Glomerular endothelial cell (primary cell): ENCODE measurements around the gene HLA-DQA1. TPM values are rescaled to one million over a fixed set of nuclear protein-coding genes. Genes with fewer than 3 reads are reported as not detected.
"Not testable (repeated sequence)": the region's sequence is repeated elsewhere in the genome, so short reads cannot be mapped to it uniquely, and the experiment has no call there.

ENCODE experiments used
- DNase-seq: peaks from one replicate; pipeline ENCODE4 v3.0.0-alpha.2; 2011; ENCODE audit warnings: low read depth, low spot score; ENCODE audit errors: extremely low read depth
- total RNA-seq: library from RNA; depleted of rRNA; stranded (reverse); fragments of >200 nt; gene quantifications from 2 replicates; pipeline ENCODE4 v1.2.3, GENCODE V29; 2015

Gene HLA-DQA1
- total RNA-seq, 1 donor from 2014 or later, result not detected

DNA sequence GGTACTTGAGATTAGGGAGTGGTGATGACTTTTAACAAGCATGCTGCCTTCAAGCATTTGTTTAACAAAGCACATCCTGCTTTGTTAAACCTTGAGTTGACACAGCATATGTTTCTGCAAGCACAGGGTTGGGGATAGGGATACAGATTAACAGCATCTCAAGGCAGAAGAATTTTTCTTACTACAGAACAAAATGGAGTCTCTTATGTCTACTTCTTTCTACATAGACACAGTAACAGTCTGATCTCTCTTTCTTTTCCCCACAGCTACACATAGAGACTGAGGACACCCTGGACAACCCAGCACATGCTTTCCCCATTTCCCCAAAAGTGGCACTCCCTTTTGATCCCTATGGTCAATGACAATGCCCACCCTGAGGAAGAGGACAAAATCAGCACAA lies 20.6 kb downstream of the HLA-DQA1 start:
- DNase-seq, result not testable (repeated sequence)

DNA sequence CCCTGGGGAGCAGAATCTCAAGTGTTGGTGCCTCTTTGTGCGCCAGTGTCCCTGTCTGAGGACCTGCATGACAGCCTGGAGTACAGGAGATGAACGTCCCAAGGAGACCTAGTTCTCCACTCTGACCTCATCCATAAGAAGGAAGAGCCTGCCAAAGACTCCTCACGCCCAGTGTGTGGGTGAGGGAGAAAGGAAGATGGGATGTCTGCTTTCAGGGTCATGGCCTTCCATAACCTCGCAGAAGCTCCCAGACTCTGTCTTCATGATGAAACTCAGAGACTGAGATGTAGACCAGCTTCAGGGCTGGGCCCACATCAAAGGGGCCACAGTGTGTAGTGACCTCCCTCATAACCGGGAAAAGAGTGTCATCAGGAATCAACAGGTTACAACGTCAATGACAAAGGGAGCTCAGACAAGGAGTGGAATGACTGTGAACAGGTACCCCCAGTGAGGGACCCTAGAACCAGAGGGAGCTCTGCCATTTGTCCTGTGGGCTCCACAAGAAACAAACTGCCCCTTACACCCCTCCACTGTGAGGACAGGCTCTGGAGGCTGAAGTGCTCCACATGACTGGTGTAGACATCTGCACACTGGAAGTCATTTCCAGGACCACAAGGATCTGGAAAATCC lies 21.2 kb downstream of the HLA-DQA1 start:
- DNase-seq, result no peak

GRCh38 chr6:32659856-32660595 lies 22.8 kb downstream of the HLA-DQA1 start:
- no peak for DNase-seq

DNA sequence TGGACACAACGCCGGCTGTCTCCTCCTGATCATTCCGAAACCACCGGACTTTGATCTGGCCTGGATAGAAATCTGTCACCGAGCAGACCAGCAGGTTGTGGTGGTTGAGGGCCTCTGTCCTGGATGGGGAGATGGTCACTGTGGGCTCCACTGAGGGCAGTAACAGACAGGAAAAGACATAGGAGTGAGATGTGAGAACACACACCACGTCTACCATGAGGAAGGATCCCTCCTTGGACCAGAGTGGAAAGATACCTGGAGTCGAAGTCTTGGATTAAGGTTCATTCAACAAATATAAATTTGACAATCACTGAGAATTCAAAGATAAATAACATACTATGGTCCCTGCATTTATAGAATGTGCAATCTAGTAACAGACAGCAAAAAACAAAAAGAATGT lies 24.9 kb downstream of the HLA-DQA1 start:
- DNase-seq, result no peak

DNA sequence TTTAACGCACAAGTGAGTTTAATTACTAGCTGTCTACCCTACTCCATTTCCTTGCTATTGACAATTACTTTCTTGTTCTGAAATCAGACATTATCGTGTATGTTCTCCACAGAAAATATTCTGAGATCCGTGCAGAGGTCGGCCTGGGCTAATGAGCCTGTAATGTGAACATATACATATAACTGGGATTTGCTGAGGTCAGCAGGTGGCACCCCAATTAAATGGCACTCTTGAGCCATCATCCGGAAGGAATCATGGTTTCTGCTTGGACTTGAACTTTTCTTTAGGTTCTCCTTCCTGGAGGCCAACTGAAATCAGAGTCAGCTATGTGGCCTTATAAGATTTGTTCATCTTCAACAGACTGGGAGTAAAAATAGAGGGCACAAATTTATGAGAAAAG lies 25.6 kb downstream of the HLA-DQA1 start:
- no peak for DNase-seq

- DNase-seq, result no peak
Observed at GRCh38 chr6:32664354-32664753, 27.1 kb downstream of the HLA-DQA1 start.

DNA sequence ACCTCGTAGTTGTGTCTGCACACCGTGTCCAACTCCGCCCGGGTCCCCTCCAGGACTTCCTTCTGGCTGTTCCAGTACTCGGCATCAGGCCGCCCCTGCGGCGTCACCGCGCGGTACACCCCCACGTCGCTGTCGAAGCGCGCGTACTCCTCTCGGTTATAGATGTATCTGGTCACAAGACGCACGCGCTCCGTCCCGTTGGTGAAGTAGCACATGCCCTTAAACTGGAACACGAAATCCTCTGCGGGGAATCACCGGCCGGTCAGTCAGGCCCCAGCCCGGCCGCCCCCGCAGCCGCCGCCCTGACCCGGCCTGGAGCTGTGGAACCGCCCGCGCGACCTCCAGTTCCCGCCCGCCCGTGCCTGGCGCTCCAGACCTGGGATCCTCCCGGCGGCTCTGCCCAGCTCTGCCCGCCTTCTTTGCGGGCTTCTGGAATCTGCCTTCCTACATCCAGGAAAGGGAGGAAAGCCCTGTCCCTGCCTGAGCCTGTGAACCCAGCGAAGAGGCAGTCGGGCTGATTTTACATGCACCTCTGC lies 27.7 kb downstream of the HLA-DQA1 start:
- no peak for DNase-seq

DNA sequence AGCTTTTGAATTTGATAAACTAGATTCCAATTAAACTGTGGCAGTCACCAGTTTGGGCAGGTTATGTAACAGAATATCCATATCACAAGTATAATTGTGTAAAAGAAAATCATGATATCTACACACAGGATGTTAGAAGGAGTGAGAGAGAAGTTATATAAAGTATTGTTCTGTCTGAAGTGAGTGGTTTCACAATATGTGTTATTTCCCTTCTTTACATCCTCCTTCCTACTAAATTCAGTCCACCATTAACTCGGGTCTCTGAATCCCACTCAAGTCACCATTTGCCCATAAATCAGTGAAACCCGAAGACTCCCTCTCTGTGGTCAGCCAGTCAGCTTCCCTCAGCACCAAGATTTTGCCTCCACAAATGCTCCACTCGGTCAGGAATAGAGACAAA lies 28.5 kb downstream of the HLA-DQA1 start:
- no peak for DNase-seq

DNA sequence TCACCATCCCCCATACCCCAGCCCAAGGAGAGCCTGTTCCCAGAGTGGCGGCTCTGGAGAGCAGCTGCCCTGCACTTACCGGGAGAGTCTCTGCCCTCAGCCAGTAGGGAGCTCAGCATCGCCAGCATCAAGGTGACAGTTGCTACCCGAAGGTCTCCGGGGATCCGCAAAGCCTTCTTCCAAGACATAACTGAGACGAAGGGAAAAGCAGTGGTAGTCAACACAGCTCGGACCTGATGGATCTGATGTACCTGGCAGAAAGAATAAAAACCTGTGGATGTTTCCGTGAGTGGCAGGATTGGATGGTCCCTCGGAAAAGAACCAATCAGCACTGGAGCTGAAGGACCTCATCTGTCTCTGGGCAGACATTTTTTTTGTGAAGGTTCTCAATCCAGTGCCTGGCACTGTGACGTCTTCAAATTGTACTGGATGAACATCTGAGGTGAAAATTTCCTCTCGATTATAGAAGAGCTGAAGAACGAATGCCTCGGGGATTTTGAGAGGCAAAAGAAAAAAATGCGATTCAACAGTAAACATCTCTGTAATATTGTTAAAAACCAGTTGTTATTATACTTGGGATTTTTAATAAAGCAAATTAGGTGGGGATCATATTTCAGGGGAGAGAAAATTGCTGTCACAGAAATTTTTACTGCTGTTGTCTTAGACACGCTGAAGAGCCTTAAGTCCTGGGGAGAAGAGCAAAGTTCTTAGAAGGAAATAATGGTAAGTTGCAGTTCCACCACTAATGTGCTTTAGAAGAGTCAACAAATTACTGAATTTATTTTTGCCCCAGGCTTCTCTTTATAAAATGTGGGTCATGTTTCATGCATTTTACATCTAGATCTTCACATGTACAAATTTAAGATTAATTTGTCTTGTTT lies 29.5 kb downstream of the HLA-DQA1 start, which contains the start of gene HLA-DQB1:
TSS of gene HLA-DQB1 (minus strand) at position 238 of the 881 bp plus-strand sequence. CDS start at position 188, 50 bp downstream.
- no peak for DNase-seq

- DNase-seq, result no peak
Observed at GRCh38 chr6:32668226-32668747, 31.1 kb downstream of the HLA-DQA1 start.

- DNase-seq, result no peak
Observed at GRCh38 chr6:32669240-32669639, 32.0 kb downstream of the HLA-DQA1 start.

DNA sequence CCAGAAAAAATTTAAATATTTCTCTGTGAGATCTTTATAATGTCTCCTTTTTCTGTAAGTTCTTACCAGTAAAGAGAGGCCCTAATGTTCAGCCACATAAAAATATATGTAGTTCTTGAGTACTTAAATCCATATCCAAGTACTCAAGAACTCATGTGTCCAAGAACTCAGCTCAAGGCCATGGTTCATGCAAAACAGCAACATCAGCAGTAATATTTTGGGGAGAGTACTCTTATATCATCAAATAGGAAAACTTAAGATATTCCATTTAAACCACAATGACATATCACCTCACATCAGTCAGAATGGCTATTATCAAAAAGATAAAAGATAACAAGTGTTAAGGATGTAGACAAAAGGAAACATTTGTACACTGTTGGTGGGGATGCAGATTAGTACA lies 32.7 kb downstream of the HLA-DQA1 start:
- DNase-seq, result no peak

DNA sequence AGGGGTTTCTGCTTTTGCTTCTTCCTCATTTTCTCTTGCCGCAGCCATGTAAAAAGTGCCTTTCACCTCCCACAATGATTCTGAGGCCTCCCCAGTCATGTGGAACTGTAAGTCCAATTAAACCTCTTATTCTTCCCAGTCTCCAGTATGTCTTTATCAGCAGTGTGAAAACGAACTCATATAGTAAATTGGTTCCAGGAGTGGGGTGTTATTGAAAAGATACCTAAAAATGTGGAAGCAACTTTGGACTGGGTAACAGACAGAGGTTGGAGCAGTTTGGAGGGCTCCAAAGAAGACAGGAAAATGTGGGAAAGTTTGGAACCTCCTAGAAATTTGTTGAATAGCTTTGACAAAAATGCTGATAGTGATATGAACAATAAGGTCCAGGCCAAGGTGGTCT lies 34.7 kb downstream of the HLA-DQA1 start:
- not testable (repeated sequence) for DNase-seq

DNA sequence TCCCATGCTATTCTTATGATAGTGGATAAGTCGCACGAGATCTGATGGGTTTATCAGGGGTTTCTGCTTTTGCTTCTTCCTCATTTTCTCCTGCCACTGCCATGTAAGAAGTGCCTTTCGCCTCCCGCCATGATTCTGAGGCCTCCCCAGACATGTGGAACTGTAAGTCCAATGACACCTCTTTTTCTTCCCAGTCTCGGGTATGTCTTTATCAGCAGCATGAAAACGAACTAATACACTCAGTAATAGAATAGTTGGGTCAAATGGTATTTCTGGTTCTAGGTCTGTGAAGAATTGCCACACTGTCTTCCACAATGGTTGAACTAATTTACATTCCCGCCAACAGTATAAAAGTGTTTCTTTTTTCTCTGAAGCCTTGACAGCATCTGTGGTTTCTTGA lies 36.9 kb downstream of the HLA-DQA1 start:
- DNase-seq, result not testable (repeated sequence)

GRCh38 chr6:32679492-32679891 lies 42.3 kb downstream of the HLA-DQA1 start:
- no peak for DNase-seq

GRCh38 chr6:32680055-32680454 lies 42.8 kb downstream of the HLA-DQA1 start:
- no peak for DNase-seq

DNA sequence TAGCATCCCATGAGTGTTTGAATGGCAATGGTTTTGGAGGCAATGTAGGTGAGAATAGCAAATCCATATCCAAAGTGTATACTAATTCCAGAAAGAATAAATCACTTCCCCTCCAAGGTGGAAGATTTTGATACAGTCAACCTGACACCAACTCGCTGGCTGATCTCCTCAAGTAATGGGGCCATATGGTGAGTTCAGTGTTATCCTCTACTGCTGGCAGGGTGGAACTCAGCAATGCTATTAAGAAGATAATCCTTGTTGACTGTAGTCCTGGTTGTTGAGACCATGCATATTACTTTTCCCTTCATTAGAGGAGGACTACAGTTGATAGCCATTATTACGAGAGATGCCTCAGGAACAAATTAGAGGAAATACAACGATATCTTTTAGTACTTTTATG lies 47.0 kb downstream of the HLA-DQA1 start:
- DNase-seq, result no peak

GRCh38 chr6:32685603-32686002 lies 48.4 kb downstream of the HLA-DQA1 start:
- no peak for DNase-seq

- DNase-seq, result no peak
Observed at GRCh38 chr6:32689531-32690501, 52.6 kb downstream of the HLA-DQA1 start.

DNA sequence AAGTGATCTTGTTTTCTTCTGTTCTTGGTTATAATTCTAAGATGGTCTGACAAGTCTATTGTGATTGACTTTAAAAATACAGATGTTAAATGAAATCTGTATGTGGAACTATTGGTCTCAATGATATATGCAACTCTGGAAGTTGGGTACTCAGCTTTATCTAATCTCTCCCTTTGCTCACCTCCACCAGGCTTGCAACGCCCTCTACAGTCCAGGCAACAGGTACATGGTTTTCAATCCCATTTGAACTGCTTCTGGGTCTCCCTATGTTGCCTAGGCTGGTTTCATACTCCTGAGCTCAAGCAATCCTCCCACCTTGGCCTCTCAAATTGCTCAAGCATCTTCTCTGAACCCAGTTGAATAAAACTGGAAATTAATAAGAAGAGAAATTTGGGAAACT lies 54.8 kb downstream of the HLA-DQA1 start:
- DNase-seq, result no peak
